ENCODE data around the gene LDLRAP1.

GRCh38 chr1:25583519-25584370 lies 40.3 kb downstream of the LDLRAP1 start:
- TF ChIP-seq, protein P1, sequence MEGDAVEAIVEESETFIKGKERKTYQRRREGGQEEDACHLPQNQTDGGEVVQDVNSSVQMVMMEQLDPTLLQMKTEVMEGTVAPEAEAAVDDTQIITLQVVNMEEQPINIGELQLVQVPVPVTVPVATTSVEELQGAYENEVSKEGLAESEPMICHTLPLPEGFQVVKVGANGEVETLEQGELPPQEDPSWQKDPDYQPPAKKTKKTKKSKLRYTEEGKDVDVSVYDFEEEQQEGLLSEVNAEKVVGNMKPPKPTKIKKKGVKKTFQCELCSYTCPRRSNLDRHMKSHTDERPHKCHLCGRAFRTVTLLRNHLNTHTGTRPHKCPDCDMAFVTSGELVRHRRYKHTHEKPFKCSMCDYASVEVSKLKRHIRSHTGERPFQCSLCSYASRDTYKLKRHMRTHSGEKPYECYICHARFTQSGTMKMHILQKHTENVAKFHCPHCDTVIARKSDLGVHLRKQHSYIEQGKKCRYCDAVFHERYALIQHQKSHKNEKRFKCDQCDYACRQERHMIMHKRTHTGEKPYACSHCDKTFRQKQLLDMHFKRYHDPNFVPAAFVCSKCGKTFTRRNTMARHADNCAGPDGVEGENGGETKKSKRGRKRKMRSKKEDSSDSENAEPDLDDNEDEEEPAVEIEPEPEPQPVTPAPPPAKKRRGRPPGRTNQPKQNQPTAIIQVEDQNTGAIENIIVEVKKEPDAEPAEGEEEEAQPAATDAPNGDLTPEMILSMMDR (IDR thresholded peaks at IDR 0.05), result no peak
- TF ChIP-seq EZH2 (IDR thresholded peaks at IDR 0.05; ENCODE audit: borderline replicate concordance, insufficient read depth, low read depth, low read length, poor library complexity, severe bottlenecking), result no peak

Data from B cell (primary cell).